GM12891 (cell line): Measurements from ENCODE around the gene RHOT1.

Experiments used
- POLR2A ChIP-seq: IDR thresholded peaks from 2 replicates; pipeline ENCODE4 v1.6.1; 2011; ENCODE audit warnings: low read depth, low read length, control low read depth
- POLR2AphosphoS5 ChIP-seq: IDR thresholded peaks from 2 replicates; pipeline ENCODE4 v1.6.1; 2011; ENCODE audit warnings: low read depth, low read length, control low read depth

- no peak for TF ChIP-seq POLR2AphosphoS5
- TF ChIP-seq POLR2A, result no peak
Observed at GRCh38 chr17:32150358-32150757, 8.1 kb downstream of the RHOT1 start.
